H1 (cell line): ENCODE data around the gene SEL1L.

Source experiments
- JUND ChIP-seq: IDR thresholded peaks from 2 replicates; pipeline ENCODE4 v1.6.1; 2011; ENCODE audit warnings: mild to moderate bottlenecking, improper control_type of control experiment, low read length
- YY1 ChIP-seq: IDR thresholded peaks from 2 replicates; pipeline ENCODE4 v1.6.1; 2011; ENCODE audit warnings: low read depth, mild to moderate bottlenecking, low read length

- TF ChIP-seq YY1, result no peak
- TF ChIP-seq JUND, result no peak
Observed at GRCh38 chr14:81509838-81510452, 23.7 kb downstream of the SEL1L start.
